GM12864 (cell line): ENCODE measurements around the gene DSCAM.

Experiments
- DNase-seq: peaks from one replicate; pipeline ENCODE4 v3.0.0-alpha.2; 2011; ENCODE audit warnings: low read depth
- H3K4me3 ChIP-seq: 2 replicates; pipeline ENCODE4 v1.5.1; 2011; ENCODE audit warnings: mild to moderate bottlenecking, low read depth, low read length, control low read depth
- TF ChIP-seq, protein P1 (sequence below): IDR thresholded peaks from 2 replicates; pipeline ENCODE4 v1.5.1; 2011; ENCODE audit warnings: low read depth, mild to moderate bottlenecking, moderate library complexity, low read length, control low read depth, inconsistent platforms; ENCODE audit errors: missing control alignments

The DSCAM gene

GRCh38 chr21:40840401-40841125 lies 6.4 kb downstream of the DSCAM start:
- H3K4me3 ChIP-seq, result no peak overlapping the region
- TF ChIP-seq, protein P1, sequence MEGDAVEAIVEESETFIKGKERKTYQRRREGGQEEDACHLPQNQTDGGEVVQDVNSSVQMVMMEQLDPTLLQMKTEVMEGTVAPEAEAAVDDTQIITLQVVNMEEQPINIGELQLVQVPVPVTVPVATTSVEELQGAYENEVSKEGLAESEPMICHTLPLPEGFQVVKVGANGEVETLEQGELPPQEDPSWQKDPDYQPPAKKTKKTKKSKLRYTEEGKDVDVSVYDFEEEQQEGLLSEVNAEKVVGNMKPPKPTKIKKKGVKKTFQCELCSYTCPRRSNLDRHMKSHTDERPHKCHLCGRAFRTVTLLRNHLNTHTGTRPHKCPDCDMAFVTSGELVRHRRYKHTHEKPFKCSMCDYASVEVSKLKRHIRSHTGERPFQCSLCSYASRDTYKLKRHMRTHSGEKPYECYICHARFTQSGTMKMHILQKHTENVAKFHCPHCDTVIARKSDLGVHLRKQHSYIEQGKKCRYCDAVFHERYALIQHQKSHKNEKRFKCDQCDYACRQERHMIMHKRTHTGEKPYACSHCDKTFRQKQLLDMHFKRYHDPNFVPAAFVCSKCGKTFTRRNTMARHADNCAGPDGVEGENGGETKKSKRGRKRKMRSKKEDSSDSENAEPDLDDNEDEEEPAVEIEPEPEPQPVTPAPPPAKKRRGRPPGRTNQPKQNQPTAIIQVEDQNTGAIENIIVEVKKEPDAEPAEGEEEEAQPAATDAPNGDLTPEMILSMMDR, result no peak
- DNase-seq, result no peak

- TF ChIP-seq, protein P1, result no peak
- H3K4me3 ChIP-seq, result no peak overlapping the region
- DNase-seq, result no peak
Measured at GRCh38 chr21:40839521-40839920, 7.4 kb downstream of the DSCAM start.

DNA sequence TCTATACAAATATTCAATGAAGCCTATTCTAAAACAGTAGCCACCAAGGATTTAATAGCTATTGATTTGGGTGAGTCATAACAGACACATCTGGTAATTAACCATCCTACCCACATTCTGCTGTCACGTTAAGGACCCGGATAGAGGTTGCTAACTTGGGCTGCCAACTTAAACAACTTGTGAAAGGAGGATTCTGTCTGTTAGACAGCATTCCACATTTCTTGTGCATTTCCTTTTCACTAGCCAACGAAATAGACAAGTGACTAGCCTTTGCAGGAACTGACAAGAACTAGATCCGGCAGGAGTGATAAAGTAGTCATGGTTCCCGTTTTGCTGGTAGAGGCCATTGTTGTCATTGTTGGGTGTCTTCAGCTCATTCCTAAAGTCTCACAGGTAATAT lies 9.5 kb downstream of the DSCAM start:
- TF ChIP-seq, protein P1, result no peak
- no peak for DNase-seq

DNA sequence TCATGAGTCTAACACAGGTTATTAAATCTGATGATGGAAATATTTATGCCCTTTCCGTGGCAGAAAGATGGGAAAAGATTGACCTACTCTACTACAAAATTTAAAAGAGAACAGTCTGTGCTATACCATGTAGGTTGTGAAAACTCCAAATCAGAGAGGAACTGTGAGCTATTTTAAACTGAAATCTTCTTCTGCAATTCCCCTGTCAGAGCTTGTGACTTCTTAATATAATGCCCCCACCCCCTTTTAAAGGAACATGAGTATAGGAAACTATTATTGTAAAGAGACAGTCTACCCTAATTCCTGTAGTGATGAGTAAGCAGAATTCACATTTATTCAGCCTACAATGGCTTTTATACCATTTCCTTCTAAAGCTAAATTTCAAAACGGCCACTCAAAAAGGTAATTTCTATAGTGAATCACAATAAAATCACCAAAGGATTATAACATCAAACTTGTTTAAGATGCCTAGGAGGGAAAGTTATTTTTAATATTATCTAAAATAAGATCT lies 11.7 kb downstream of the DSCAM start:
- DNase-seq, result no peak

More for the DNA sequence above, 9.5 kb downstream of the DSCAM start:
- no peak overlapping the region for H3K4me3 ChIP-seq

GRCh38 chr21:40833184-40833583 lies 13.8 kb downstream of the DSCAM start:
- TF ChIP-seq, protein P1, result no peak
- H3K4me3 ChIP-seq, result no peak overlapping the region
- no peak for DNase-seq

More for the DNA sequence above, 11.7 kb downstream of the DSCAM start:
- H3K4me3 ChIP-seq, result no peak overlapping the region
- TF ChIP-seq, protein P1, result no peak

GRCh38 chr21:40832316-40832715 lies 14.6 kb downstream of the DSCAM start:
- TF ChIP-seq, protein P1, result no peak
- no peak for DNase-seq
- no peak overlapping the region for H3K4me3 ChIP-seq

DNA sequence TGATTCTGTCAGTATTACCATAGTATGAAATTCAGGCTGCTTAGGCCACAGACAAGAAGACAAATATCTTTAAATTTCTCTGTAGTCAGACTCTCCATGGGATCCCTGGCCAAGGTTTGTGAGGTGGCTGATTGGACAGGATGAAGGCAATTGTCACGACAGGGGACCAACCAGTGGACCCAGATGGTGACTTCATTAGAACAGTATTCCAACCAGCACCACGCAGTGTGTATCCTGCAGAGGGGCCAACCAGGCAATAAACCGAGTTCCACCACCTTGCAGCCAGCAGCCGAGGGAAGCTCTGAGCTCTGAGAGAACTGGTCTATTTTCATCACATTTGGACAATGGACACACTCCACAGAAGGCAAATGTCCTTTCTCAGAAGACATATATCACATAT lies 16.1 kb downstream of the DSCAM start:
- DNase-seq, result no peak

More for the DNA sequence above, 16.1 kb downstream of the DSCAM start:
- TF ChIP-seq, protein P1, result no peak
- no peak overlapping the region for H3K4me3 ChIP-seq
